K562 (cell line): Measurements from ENCODE around the gene TDRD10. TPM values are rescaled to one million over a fixed set of nuclear protein-coding genes. Genes with fewer than 3 reads are reported as not detected.

Source experiments
- ARNT ChIP-seq, 2 experiments: fragments of 450-650 bp; IDR thresholded peaks; 2 replicates each; pipeline ENCODE4 v1.6.1; 2016; ENCODE audit warnings: mild to moderate bottlenecking in 1 of 2
- BDP1 ChIP-seq: IDR thresholded peaks from 3 replicates; pipeline ENCODE4 v1.6.1; 2011; ENCODE audit not compliant: insufficient read length, insufficient read depth
- BRD4 ChIP-seq: fragments of 200-600 bp; sonication (generic); IDR thresholded peaks from 2 replicates; pipeline ENCODE4 v1.6.1; 2017; ENCODE audit warnings: inconsistent platforms
- CHD4 ChIP-seq: fragments of 200-600 bp; sonication (generic); IDR thresholded peaks from 3 replicates; pipeline ENCODE4 v1.6.1; 2012; ENCODE audit warnings: low read depth, mild to moderate bottlenecking, mixed read lengths, low read length, inconsistent platforms; ENCODE audit not compliant: insufficient read depth, insufficient replicate concordance, poor library complexity, severe bottlenecking
- GABPB1 ChIP-seq: sonication (generic); formaldehyde crosslinking; IDR thresholded peaks from 2 replicates; pipeline ENCODE4 v1.8.0; 2022; ENCODE audit warnings: mild to moderate bottlenecking, missing genetic modification reagents
- GATAD2A ChIP-seq: fragments of 450-650 bp; IDR thresholded peaks from 2 replicates; pipeline ENCODE4 v1.6.1; 2017
- HBP1 ChIP-seq: fragments of 450-650 bp; formaldehyde crosslinking; IDR thresholded peaks from 2 replicates; pipeline ENCODE4 v1.4.0; 2022; ENCODE audit warnings: missing genetic modification characterization
- JUND ChIP-seq, 2 experiments: IDR thresholded peaks; 2 replicates in 1 of 2; 3 replicates in 1 of 2; pipeline ENCODE4 v1.6.1; 2011; ENCODE audit warnings: borderline replicate concordance in 2 of 2, low read depth in 2 of 2, low read length in 2 of 2, improper control_type of control experiment in 1 of 2, missing biosample characterization in 1 of 2, missing genetic modification characterization in 1 of 2, missing genetic modification reagents in 1 of 2
- KAT7 ChIP-seq: sonication (generic); formaldehyde crosslinking; IDR thresholded peaks from 2 replicates; pipeline ENCODE4 v1.8.0; 2022; ENCODE audit warnings: missing genetic modification reagents, mild to moderate bottlenecking, borderline replicate concordance
- KDM2B ChIP-seq: fragments of 250-450 bp; sonication (Bioruptor Pico); IDR thresholded peaks from 2 replicates; pipeline ENCODE4 v1.8.0; 2021; ENCODE audit warnings: mild to moderate bottlenecking, moderate library complexity
- NFRKB ChIP-seq: fragments of 450-650 bp; IDR thresholded peaks from 2 replicates; pipeline ENCODE4 v1.6.1; 2016; ENCODE audit warnings: low read depth
- PHB ChIP-seq: fragments of 250-450 bp; sonication (Bioruptor Pico); IDR thresholded peaks from 2 replicates; pipeline ENCODE4 v1.5.0; 2021
- PRPF4 ChIP-seq: fragments of 200-400 bp; formaldehyde crosslinking; IDR thresholded peaks from one replicate; pipeline ENCODE4 v1.6.1; 2017; ENCODE audit warnings: low read length, low read depth, mild to moderate bottlenecking; ENCODE audit not compliant: insufficient read depth, poor library complexity, severe bottlenecking
- RFX7 ChIP-seq: fragments of 250-450 bp; sonication (Bioruptor Pico); IDR thresholded peaks from 2 replicates; pipeline ENCODE4 v1.5.1; 2021; ENCODE audit warnings: mild to moderate bottlenecking
- SMARCB1 ChIP-seq: IDR thresholded peaks from 2 replicates; pipeline ENCODE4 v1.6.1; 2011; ENCODE audit warnings: improper control_type of control experiment, low read depth; ENCODE audit not compliant: insufficient read length
- XRCC4 ChIP-seq: IDR thresholded peaks from one replicate; pipeline ENCODE4 v1.6.1; 2011; ENCODE audit not compliant: insufficient read depth, insufficient read length; ENCODE audit errors: extremely low read depth
- ZC3H4 ChIP-seq: sonication (generic); formaldehyde crosslinking; IDR thresholded peaks from 2 replicates; pipeline ENCODE4 v1.9.0; 2021; ENCODE audit warnings: missing genetic modification reagents, borderline replicate concordance
- ZNF609 ChIP-seq: sonication (generic); formaldehyde crosslinking; IDR thresholded peaks from 2 replicates; pipeline ENCODE4 v1.8.1; 2023; ENCODE audit warnings: missing genetic modification reagents, mild to moderate bottlenecking, borderline replicate concordance
- ZNF766 ChIP-seq: fragments of 200-800 bp; sonication (Bioruptor generic); conservative IDR thresholded peaks from 2 replicates; pipeline ENCODE4 v1.6.1; 2016; ENCODE audit warnings: missing genetic modification characterization, missing compliant biosample characterization
- polyA plus RNA-seq, 8 experiments: library from polyadenylated mRNA; depleted of rRNA in 4 of 8; stranded (reverse) in 5 of 8; unstranded in 3 of 8; fragments of >200 nt; fragmentation: Nextera tagmentation in 2 of 8; fragmentation: Illumina TruSeq in 1 of 8; extraction: Ambion mirVana in 2 of 8; extraction: Trizol in 1 of 8; gene quantifications; 2 replicates each; pipeline versions ENCODE4 v1.2.1 to v1.2.3, GENCODE V29; 2011 to 2014; ENCODE audit warnings: inconsistent platforms in 1 of 8, missing spikeins in 1 of 8
- total RNA-seq, 7 experiments: library from RNA; depleted of rRNA in 6 of 7; stranded (reverse); fragments of >200 nt in 6 of 7; fragmentation: Illumina TruSeq in 2 of 7; extraction: Trizol in 2 of 7; gene quantifications; 2 replicates each; pipeline versions ENCODE4 v1.2.1 to v1.2.3, GENCODE V29; 2011 to 2021; ENCODE audit warnings: low replicate concordance in 1 of 7
- TF ChIP-seq, protein P1 (sequence below): fragments of 450-650 bp; IDR thresholded peaks from one replicate; pipeline ENCODE4 v1.6.1; 2018; ENCODE audit warnings: mild to moderate bottlenecking, moderate library complexity; ENCODE audit not compliant: partially characterized antibody

TDRD10 gene
- total and polyA plus RNA-seq, 9 of the 15 experiments (the other 6 are each of a cell fraction or from before 2014, with no cell fraction given): not detected

- TF ChIP-seq JUND (IDR thresholded peaks at IDR 0.05; ENCODE audit: borderline replicate concordance, low read depth, low read length) (peak; percentile 41; the same call in 1 of the 2 replicates), JUND (tag; IDR thresholded peaks at IDR 0.05; ENCODE audit: borderline replicate concordance, low read depth, low read length) (peak; percentile 42; the same call in 2 of the 3 replicates), BDP1 (no peak), HBP1 (CRISPR knock-in tag) (0 out of 2 replicates have a peak, but pooled peaks have one; percentile 2), PRPF4 (no peak), GATAD2A (peak; percentile 57; the same call in 1 of the 2 replicates), PHB (CRISPR knock-in tag) (no peak), BRD4 (no peak), KAT7 (CRISPR knock-in tag) (0 out of 2 replicates have a peak, but pooled peaks have one; percentile 82), NFRKB (no peak), ZC3H4 (no peak), SMARCB1 (no peak), ZNF609 (CRISPR knock-in tag) (0 out of 2 replicates have a peak, but pooled peaks have one; percentile 80), CHD4 (peak; percentile 72), XRCC4 (no peak), ZNF766 (CRISPR knock-in tag) (0 out of 2 replicates have a peak, but pooled peaks have one; percentile 26), GABPB1 (peak; percentile 89), RFX7 (no peak), ARNT (IDR thresholded peaks at IDR 0.05) (no peak), KDM2B (peak; percentile 47; the same call in 1 of the 2 replicates)
- TF ChIP-seq, protein P1, sequence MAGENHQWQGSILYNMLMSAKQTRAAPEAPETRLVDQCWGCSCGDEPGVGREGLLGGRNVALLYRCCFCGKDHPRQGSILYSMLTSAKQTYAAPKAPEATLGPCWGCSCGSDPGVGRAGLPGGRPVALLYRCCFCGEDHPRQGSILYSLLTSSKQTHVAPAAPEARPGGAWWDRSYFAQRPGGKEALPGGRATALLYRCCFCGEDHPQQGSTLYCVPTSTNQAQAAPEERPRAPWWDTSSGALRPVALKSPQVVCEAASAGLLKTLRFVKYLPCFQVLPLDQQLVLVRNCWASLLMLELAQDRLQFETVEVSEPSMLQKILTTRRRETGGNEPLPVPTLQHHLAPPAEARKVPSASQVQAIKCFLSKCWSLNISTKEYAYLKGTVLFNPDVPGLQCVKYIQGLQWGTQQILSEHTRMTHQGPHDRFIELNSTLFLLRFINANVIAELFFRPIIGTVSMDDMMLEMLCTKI: no peak
These were observed 56.9 kb downstream of the TDRD10 start (continued) for GRCh38 chr1:154558720-154559465.
